HG02885 (cell line): ENCODE results near the gene LHFPL2.

Experiments used
- ATAC-seq: cut with Tn5 transposase; IDR thresholded peaks from one replicate; pipeline ENCODE4 v1.9.1; 2021; ENCODE audit warnings: mild to moderate bottlenecking; ENCODE audit not compliant: unreplicated experiment, poor library complexity

LHFPL2 gene

DNA sequence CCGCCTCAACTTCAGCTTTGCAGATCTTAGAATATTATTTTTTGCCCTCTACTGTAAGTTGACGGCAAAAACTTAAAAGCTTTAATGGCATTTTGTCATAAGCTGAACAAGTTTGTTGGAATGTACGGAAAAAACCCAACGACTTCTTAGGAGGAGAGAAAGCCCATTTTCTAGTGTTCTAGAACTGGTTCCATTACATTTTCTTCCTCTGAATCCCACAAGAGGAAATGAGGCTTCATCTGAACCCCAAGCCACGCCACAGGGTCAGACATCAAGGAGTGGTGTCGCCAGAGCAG lies 113.7 kb downstream of the LHFPL2 start:
- no peak for ATAC-seq

DNA sequence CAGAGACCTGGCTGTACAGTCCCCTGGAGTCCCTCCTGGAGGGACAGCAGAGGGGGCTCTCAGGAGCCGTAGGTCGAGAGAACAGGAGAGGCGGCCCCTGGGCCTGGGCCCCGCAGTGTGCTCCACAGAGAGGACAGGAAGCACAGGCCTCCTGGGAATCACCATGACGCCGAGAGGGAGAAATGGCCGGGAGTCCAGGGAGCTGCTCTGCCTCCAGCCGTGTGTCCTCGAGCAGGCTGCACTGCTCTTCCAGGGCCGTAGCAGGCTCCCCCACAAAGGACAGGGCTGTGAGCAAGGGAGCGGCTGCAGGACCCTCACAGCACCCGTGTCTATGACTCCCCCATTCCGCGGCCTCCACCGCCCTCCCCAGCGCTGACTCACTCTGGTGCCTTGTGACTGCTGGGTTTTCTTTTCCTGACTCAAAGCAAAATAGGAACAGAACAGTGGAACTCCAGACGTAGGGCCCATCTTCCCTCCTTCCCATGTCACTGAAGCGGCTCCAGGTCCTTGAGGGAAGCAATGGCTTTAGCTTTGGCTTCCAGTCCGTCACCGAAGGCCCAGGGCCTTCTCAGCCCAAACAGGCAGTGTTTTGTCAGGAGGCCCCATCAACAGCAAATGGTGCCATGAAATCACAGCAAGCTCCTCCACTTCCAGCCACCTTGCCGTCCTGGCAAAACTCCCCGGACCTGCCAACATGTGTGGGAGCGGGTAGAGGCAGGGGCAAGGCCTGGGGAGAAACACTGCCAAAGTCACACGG lies 114.2 kb downstream of the LHFPL2 start:
- no peak for ATAC-seq

DNA sequence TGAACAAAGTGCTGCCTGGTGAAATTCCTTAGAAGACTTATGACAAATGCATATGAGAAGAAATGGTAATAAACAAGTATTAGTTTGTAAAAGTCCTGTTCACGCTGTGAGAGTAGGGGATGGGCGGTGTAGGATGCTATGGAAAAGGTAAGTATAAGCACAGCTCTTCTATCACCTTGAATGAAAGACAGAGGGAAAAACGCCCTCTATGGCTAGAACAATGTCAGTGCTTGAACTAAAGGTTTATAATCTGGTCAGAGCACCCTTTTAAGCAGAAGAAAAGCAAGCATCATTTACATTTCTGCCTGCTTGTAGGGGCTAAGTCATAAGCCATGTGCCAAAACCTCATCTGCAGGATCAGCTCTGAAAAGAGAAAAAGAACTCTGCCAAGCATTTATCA lies 115.2 kb downstream of the LHFPL2 start:
- ATAC-seq, result no peak

DNA sequence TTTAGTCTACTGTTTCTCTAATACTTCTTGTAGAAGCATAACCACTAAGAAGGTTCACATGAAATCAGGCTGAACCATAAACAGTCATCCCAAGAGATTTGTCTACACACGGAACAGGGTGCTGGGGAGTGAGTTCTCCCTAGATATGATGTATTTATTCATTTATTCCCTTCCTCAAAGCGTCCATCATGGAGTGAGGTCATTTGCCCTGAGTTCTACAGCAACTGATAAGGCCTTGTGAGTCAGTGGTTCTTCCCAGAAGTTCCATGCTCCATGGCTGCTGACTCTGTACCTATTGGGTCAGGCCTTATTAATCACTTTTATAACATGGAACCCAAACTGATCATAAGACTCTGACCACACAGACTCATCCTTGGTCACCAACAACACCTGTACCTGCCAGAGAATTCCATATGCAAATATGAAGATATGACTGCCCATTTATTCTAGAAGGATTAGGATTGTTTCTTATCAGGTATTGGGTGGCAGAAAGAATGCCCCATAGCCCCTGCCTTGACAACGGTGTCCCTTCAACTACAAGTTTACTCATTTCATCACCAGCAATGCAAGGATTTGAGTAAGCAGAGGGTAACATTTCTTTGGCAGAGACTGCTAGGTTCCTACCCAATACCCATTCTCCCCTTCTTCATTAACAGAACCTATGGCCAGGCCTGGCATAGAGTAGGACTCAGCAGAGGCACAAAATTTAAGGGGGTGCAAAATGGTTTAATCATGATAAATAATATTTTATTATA lies 118.1 kb downstream of the LHFPL2 start:
- no peak for ATAC-seq

DNA sequence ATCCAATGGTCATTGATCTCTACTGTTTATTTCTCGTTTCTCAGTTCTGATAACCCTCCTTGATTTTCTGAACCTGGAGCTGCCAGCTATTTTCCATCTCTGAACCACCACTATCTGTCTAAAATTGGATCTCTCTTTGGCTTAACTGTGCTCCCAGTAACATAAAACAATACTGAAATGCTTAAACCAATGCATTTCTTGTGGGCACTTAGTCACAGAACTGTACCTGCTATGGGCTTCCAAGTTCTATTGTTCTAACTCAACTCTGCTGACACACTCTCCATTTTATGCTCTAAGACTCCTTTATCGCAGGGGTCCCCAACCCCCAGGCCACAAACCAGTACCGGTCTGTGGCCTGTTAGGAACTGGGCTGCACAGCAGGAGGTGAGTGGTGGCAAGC lies 120.6 kb downstream of the LHFPL2 start:
- no peak for ATAC-seq

DNA sequence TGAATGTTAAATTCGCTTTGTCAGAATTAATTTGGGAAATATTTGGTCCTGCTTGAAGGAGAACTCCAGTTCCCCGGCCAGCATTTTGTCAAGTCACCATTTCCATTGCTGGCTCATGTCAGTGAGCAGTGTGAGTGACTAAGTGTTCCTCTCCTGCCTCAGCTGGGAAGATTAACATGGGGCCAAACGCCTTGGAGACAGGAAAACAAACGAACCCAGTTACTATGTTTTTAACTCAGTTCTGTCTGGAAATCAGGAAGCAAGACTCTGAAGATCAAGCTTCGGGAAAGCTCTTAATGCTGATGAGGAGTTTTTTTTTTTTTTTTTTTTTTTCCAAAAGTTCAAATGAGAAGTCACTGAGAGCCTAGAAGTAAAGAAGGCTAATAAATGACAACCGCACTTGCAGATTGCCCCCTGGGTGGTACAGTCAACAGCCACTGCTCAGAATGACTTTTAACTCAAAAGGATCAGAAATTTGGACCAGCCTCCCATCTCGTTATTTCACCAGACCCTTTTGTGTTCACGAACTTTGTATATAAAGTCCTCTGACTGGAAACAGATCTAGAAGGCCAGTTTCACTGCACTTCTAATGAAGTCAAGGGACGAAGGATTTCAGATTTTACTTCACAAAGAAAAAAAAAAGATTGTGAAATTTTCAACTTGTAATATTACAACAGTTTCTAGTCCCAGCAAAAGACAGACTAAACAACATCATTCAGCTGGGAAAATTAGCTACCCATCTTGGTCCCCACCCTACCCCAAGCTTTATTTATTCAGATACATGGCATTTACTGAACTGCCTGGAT lies 121.3 kb downstream of the LHFPL2 start:
- ATAC-seq, result no peak

DNA sequence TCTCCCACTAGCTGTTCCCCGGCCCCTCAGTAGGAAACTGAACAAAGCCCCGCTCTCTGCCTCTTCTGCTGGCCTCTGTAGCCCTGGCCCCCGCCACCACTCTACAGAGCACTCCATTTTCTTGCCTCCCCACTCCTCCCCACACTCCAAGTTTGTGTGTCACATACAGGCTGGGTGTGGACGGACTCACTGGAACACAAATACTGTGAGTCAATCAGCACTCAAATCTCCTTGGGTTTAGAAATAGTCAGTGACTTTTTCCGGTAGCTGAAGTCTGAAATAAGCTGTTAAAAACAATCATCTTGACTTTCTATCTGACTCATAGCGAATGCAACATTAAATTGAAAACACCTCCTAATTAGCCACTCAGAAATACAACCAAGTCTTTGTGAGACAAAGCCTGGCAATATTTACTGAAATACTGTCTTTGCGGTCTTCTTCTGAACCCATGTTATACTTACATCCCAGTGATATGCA lies 122.5 kb downstream of the LHFPL2 start:
- ATAC-seq, result peak; percentile 50

DNA sequence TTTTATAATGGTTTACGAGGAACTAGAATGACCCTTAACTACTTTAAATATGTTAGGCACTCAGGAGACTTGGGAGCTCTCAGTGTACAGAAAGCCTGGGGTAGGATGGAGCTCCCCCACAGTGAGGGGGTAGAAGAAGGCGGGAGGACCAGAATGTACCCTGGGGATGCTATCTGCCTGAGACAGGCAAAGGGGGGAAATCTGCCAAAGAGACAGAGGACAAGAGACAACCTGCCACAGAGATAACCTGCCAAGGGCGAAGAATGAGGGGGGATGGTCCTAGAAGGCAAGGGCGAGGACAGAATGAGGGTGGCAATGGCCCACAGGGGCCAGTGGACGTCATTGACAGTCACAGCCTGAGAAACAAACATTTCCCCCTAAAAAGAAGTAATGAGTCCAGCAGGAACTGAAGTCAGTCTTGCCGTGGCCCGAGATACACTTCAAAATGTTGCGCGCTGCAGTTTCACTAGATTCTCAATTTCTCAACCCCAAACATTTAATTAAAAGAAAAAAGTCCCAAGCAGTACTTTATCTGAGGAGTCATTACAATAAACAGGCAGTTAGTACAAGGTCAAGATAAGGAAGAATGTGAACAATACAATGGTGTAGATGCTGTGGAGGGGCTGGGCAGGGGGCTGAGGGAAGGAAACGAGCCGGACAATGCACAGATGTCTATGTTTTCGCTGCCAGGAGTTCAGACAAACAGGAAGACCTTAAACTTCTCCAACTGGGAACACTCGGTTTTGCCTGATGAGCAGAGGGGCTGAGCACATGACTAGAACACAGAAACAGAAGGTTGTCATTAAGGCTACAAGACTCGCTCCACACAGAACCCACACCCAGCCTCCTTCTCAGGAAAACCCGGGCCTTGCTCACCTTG lies 125.0 kb downstream of the LHFPL2 start:
- no peak for ATAC-seq

DNA sequence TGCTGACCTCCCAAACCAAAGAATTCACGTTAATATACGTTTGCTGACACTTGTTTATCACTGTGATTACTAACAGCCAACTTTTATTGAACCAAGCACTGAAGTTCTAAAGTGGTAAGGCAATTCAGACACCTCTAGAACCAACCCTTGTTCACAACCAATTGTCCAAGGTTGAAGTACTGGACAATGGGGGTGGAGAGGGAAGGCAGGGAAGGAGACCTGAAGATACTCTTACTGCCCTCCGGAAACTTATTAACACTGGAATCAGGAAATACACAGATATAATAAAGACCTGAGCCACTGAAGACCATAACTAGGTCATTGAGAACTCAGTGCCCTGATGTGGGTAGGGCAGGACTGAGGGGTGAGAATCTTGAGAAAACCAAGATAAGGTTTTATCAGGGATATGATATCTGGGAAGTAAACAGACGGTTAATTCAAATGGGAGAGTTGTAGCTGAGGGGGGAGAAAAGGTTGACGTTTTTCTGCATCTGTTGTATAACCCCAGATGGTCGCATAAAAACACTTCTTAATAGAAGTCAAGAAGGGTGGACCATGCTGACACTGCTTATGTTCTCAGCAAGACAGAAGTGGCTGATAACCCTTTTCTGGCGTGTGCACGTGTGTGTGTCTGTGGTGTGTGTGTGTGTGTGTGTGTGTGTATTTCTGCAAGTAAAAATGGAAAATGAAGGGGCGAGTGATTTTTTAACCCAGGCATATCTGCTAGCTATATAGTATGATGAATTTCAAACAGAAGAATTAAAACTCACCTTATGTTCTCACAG lies 125.9 kb downstream of the LHFPL2 start:
- ATAC-seq, result no peak

DNA sequence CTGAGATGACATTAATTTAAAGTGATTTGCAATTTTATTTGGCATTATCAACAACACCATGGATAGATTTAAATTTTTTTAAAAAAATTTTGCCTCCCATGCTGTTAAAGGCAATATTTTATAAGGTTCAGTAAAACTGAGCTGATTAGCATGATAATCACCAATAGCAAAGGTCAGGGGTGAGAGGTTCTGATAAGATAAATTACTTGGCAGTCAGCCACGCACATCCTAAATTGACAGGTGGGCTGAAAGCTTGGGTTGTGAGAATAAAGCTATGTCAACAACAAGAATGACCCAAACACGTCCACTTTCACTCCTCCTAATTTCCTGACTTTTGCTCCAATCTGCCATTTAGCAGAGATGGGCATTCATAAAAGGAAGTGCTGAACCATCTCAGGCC lies 127.1 kb downstream of the LHFPL2 start:
- ATAC-seq, result no peak

DNA sequence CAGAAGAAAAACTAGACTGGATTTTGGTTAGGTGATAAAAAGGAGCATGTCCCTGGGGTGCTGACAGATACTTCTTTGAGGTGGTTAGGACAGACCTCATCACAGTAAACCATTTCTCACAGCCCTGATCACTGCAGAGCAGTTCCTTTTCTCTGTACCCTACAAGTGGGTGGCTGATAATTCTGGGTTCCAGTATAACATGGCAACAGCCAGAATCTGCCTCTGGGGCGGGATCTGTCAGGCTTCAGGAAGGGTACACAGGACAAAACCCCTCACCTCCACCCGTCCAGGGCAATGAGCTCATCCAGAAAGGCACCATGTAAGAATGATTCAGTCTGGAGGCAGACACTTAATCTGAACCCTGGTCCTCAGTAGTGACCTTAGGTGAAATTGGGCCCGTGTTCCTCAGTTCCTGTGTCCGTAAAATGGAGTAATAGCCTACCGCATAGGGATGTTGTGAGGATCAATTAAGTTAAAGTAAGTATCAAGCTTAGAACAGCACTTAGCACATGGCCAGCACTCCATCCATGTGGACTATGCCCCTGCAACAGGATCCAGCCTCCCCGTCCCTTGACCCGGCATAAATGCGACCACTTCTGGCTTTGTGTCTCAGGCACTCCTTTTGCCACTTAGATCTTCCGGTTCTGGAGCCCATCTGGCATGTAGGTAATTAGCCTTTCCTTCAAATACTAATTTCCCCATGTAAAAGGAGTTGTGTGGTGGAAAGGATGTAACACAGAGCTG lies 129.2 kb downstream of the LHFPL2 start:
- peak; percentile 74 for ATAC-seq

DNA sequence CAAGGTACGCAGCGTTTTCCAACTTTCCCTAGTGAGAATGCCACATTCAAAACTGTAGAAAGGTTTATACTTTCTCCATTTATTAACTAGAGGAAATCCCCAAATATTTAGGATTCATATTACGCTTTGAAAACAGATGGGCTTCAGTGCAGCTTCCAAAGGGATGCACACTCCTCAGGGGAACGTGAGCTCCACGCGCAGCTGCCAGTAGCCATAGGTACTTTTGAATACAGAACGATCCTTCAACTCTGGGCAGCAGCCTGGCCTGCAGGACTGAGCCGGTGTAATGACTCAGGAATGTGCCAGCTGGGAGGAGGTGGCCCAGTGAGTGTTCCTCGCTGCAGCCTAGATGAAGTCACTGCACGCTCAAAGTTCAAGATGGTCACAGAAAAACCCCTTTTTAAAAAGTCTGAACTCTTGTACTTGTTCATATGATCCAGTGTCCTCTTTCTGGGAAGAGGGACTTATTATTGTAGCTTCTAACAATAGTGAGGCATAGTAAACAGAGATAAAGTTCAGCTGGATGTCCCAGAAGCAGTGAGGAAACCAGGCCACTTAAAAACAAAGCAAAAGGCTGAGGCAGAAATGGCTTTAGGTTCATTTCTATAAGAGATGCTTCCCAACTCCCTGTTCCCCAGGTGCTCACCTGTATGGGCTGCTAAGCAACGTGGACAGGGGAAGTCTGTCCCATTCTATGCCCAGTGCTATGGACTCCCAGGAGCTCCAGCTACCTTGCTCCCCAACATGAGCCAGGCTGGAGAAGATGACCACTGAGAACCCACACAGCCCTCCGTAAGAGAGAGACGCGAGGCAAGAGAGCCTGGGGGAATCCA lies 130.0 kb downstream of the LHFPL2 start:
- ATAC-seq, result no peak

DNA sequence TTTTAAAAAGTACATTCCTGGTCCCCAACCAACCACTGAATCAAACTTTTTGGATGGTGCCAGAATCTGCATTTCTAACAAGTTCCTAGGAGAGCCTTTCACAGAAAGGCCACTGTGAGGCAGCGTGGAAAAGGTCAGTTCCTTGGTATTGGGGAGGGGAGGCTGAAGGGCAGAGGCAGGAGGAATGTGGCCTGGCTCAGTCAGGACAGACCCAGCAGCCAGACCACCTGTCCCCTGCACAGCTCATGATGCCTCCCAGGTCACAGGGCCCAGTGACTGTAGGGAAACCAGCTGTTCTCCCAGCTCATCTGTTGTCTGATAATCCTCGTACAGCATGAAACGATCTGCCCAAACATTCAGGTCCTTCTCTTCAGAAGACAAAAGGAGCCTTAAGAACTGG lies 132.9 kb downstream of the LHFPL2 start:
- ATAC-seq, result no peak

DNA sequence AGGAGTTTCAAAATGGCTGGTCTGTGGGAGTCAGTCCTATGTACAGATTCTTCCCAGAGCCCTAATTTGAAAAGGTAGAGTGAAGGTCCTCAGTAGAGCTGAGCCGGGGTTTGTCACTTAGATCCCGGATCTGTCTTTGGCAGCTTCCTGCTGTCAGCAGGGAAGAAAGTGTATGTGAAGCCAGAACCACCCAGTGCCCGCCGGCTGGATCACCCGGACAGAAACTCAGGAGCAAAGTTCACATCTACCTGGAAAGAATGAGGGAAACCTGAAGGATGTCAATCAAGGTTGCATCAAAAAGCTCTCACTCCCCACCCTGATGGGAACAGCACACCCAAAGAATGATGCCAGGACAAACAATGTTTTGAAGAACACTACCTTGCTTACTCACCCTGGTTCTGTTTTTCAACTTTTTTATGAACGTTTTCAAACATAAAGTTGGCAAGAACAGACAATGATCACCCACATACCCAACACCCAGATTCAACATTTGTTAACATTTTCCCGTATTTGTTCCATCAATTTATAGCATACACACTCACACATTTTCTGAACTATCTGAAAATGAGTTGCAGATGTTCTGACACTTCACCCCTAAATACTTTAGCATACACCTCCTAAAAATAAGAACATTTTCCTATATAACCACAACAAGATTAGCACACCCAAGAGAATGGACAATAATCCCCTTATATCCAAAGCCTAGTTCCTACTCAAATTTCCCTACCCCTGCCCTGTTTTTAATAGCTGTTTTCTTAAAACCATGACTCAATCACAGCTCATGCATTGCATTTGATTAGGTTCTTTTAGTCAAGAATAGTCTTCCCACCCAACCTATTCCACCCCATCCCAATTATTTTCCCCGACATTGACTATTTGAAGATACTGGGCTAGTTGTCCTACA lies 133.9 kb downstream of the LHFPL2 start:
- no peak for ATAC-seq

DNA sequence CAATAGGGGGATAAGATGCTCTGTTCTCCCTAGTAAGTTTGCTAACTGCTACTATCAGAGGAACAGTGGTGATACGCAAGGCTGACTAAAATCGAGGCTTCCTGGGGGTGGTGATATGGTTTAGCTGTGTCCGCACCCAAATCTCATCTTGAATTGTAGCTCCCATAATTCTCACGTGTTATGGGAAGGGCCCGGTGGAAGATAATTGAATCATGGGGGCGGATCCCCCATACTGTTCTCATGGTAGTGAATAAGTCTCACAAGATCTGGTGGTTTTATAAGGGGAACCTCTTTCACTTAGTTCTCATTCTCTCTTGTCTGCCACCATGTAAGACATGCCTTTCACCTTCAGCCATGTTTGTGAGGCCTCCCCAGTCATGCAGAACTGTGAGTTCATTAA lies 135.1 kb downstream of the LHFPL2 start:
- ATAC-seq, result no peak

DNA sequence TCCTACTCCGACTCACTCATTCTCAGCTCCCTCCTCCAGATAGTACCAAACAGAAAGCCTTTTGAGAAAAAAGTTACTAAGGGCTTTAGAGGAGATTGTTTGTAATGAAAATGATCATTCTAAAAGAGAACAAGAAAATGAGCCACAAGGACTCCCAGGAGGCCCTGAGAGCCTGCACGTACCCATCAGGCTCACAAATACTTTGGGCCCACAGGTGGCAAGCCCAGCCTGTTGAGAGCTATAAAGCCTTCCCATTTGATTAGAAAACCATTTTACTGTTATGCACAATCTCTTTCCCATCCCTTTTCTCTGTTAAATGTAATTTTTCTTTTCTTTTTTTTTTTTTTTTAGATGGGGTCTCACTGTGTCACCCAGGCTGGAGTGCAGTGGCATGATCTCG lies 136.1 kb downstream of the LHFPL2 start:
- no peak for ATAC-seq
